22Rv1 (cell line): ENCODE data around the gene RPL7L1.

ENCODE experiments used
- ZFX ChIP-seq: fragments of 450-650 bp; IDR thresholded peaks from 2 replicates; pipeline ENCODE4 v1.6.1; 2017; ENCODE audit warnings: antibody characterized with exemption, borderline replicate concordance
- TF ChIP-seq, protein P1 (sequence below): fragments of 450-650 bp; IDR thresholded peaks from 2 replicates; pipeline ENCODE4 v1.5.1; 2017; ENCODE audit warnings: mild to moderate bottlenecking

DNA sequence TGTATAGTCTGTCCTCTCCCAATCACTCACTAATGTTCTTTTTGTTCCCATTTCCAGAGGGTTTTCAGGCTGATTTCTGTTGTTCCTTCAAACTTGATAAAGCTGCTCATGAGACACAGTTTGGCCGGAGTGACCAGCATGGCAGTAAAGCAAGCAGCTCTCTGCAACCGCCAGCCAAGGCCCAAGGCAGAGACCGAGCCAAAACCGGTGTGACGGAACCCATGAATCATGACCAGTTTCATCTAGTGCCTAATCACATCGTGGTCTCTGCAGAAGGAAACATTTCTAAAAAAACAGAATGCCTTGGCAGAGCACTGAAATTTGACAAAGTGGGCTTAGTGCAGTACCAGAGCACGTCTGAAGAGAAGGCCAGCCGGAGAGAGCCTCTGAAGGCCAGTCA, 14.8 kb upstream of the RPL7L1 start:
- TF ChIP-seq, protein P1, sequence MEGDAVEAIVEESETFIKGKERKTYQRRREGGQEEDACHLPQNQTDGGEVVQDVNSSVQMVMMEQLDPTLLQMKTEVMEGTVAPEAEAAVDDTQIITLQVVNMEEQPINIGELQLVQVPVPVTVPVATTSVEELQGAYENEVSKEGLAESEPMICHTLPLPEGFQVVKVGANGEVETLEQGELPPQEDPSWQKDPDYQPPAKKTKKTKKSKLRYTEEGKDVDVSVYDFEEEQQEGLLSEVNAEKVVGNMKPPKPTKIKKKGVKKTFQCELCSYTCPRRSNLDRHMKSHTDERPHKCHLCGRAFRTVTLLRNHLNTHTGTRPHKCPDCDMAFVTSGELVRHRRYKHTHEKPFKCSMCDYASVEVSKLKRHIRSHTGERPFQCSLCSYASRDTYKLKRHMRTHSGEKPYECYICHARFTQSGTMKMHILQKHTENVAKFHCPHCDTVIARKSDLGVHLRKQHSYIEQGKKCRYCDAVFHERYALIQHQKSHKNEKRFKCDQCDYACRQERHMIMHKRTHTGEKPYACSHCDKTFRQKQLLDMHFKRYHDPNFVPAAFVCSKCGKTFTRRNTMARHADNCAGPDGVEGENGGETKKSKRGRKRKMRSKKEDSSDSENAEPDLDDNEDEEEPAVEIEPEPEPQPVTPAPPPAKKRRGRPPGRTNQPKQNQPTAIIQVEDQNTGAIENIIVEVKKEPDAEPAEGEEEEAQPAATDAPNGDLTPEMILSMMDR, result no peak
- TF ChIP-seq ZFX, result no peak
